C4-2B (cell line): Measurements from ENCODE around the gene STX17.

Source experiments
- ZFX ChIP-seq: fragments of 450-650 bp; IDR thresholded peaks from 2 replicates; pipeline ENCODE4 v1.6.1; 2017
- TF ChIP-seq, protein P1 (sequence below): fragments of 450-650 bp; conservative IDR thresholded peaks from 2 replicates; pipeline ENCODE4 v1.5.1; 2017; ENCODE audit warnings: mild to moderate bottlenecking

DNA sequence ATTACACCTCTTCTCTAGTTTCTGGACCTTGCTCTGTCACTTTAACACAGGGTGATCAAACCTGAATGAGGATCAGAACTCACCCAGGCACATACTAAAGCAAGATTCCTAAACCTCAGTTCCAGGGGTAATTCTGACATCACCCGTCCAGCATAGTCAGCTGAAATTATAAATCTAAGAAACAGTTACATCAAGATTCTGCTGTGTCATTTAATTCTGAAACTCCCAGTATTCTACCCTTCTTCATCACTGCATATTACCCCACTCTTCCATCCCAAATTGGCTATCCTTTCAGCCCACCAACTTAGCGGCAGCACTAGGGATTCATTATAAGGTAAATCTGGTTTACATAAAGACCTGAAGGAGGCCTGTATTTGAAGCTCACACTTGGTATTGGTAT, 64.0 kb downstream of the STX17 start:
- TF ChIP-seq, protein P1, sequence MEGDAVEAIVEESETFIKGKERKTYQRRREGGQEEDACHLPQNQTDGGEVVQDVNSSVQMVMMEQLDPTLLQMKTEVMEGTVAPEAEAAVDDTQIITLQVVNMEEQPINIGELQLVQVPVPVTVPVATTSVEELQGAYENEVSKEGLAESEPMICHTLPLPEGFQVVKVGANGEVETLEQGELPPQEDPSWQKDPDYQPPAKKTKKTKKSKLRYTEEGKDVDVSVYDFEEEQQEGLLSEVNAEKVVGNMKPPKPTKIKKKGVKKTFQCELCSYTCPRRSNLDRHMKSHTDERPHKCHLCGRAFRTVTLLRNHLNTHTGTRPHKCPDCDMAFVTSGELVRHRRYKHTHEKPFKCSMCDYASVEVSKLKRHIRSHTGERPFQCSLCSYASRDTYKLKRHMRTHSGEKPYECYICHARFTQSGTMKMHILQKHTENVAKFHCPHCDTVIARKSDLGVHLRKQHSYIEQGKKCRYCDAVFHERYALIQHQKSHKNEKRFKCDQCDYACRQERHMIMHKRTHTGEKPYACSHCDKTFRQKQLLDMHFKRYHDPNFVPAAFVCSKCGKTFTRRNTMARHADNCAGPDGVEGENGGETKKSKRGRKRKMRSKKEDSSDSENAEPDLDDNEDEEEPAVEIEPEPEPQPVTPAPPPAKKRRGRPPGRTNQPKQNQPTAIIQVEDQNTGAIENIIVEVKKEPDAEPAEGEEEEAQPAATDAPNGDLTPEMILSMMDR, result no peak
- TF ChIP-seq ZFX, result no peak
